NCI-H526 (cell line): ENCODE data around the gene PDCD2L.
"Not testable (repeated sequence)": the region's sequence is repeated elsewhere in the genome, so short reads cannot be mapped to it uniquely, and the experiment has no call there.

ENCODE experiments used
- DNase-seq, 2 experiments: peaks; one replicate each; lab custom pipeline; 2025; lab: John Stamatoyannopoulos, UW

Gene PDCD2L

GRCh38 chr19:34411216-34411615, 7.0 kb downstream of the PDCD2L start:
- no peak for DNase-seq

GRCh38 chr19:34416021-34416545, 11.9 kb downstream of the PDCD2L start:
- DNase-seq: no peak

- DNase-seq: no peak
These were observed 14.1 kb downstream of the PDCD2L start for GRCh38 chr19:34418300-34418699.

DNA sequence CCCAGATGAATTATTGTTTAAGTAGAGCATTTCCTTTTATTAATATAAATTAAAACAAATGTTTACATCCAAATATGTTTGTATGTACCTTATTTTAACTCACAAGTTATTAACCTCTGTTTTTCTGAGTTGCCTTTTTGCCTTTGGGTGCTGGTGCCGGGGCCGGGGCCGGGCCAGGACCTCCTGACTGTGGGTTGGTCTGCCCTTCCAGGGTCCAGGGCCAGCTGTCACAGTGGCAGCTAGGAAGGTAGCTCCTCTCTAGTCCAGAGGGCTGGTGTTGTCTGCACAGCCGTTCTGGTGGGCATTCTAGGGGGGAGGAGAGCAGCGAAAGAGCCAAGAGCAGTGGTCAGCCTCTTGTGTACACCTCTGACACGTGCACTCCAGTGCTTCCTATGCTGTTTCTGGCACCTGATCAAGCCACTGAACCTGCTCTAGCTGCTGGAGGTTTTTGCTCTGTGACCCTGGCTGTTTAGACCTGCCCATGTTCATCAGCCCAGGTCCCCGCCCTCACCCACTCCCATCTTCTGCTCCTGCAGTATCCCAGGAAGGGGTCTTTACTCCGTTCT, 22.0 kb downstream of the PDCD2L start:
- no peak for DNase-seq

- peak in 1 of 2 experiments; percentile 69 for DNase-seq
These were observed 24.5 kb downstream of the PDCD2L start for GRCh38 chr19:34428549-34429285.

- no peak for DNase-seq
These were observed 25.4 kb downstream of the PDCD2L start for GRCh38 chr19:34429553-34429952.

GRCh38 chr19:34430738-34431625, 26.8 kb downstream of the PDCD2L start:
- DNase-seq: peak; percentile 29 to 82

DNA sequence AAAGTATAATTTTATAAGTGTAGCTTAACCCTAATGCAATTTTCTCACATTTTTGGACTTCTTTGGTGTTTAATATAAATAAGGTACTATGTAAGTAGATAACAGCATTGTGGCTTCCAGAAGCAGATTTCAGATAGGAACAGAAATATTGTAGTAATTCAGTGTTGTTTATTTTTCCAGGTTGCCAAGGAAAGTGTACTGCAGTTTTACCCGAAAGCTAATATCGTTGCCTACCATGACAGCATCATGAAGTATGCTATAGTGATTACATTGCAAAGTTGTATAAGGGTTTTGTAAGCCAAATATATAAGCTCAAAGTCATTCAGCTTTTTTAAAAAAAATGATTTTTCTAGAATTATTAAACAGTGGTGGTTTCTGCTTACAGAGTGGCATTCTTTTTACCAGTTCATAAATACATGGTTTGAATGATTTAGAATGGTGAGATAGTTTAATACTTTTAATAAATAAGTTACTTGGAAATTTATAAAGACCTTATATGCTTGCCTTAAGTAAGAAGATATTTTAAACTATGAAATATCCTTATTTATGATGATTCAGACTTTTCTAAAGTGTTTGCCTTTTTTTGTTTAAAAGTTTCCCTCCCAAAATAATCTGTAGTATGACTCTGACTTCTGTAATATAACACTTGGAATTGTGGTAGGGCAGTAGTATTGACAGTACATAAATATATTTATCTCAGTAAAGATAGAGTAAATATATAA, 27.6 kb downstream of the PDCD2L start:
- DNase-seq: no peak

DNA sequence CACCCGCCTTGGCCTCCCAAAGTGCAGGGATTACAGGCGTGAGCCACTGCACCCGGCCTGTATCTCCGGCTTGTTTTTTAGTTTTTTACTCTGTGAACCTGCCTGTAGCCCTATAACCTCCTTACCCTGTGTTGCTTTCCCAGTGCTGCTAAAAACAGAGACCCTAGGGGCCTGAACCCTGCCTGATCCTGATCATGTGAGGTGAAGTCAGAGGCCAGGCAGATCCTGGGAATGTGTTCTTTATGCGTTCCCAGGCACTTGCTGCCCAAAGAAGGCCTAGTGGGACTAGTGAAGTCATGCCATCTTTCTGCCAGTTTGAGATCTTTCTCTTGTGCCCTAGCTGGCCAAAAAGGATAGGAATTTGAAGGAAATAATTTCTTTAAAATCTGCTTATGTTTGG, 28.6 kb downstream of the PDCD2L start:
- no peak for DNase-seq

DNA sequence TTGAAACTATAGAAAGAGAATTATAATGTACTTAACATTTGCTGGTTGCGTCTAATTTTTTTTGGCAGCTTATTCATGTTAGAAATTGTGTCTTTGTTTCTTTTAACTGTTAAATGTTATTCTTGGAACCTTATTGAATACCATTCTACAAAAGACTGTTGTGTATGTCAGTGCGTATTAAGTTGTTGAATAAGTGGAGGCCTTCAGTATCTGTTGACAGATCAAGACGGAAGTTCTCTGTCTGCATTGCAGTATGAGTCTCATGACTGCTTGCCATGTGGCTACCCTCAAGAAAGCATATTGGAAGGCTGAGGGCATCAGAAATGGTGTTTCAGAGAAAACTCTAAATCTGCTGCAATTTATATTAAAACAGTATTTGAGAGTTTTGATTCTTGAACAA, 32.5 kb downstream of the PDCD2L start:
- DNase-seq: no peak

DNA sequence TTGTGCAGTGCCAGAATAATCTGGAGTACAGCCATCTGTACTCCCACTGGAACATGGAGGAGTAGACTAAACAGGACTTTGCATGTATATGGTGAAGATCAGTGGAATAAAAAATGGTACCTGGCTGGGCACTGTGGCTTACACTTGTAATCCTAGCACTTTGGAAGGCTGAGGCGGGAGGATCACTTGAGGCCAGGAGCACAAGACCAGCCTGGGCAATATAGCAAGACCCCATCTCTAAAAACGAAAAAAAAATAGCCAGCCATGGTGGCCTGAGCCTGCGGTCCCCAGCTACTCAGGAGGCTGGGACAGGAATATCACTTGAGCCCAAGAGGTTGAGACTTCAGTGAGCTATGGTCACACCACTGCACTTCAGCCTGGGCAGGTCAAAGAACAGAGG, 44.0 kb downstream of the PDCD2L start:
- DNase-seq: no peak

DNA sequence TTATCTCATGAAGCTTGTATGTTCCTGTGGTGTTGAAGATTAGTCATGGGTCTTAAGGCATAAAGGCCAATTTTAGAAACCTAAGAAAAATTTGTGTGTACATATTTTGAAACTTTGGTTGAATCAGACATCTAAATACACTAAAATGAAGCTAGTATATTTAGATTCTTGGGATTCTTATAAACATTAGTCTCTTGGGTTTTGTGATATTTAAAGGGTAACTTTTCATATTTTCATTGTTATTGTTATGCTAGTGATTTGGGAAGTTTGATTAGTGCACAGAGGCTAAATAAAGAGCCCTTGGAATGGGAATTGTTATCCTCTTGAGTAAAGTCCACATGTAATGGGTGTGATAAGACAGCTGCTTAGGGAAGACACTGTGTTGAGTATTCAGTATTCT, 48.5 kb downstream of the PDCD2L start:
- no peak for DNase-seq

GRCh38 chr19:34454091-34454490, 49.9 kb downstream of the PDCD2L start:
- no peak for DNase-seq

GRCh38 chr19:34454685-34455084, 50.5 kb downstream of the PDCD2L start:
- DNase-seq: no peak

DNA sequence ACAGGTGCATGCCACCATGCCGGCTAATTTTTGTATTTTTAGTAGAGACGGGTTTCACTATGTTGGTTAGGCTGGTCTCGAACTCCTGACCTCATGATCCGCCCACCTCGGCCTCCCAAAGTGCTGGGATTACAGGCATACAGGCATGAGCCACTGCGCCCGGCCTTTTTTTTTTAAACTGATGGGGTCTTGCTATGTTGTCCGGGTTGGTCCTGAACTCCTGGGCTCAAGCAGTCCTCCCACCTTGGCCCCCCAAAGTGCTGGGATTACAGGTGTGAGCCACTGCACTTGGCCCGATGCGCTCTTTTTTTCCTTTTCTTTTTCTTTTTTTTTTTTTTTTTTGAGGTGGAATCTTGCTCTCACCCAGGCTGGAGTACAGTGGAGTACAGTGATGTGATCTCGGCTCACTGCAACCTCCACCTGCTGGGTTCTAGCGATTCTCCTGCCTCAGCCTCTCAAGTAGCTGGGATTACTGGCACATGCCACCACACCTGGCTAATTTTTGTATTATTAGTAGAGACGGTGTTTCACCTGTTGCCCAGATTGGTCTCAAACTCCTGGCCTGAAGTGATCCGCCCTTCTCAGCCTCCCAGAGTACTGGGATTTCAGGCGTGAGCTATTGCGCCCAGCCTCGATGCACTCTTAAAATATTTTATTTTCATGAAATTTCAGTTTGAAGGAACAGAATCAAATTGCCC, 51.7 kb downstream of the PDCD2L start:
- DNase-seq: not testable (repeated sequence)

GRCh38 chr19:34457446-34457845, 53.2 kb downstream of the PDCD2L start:
- DNase-seq: no peak

- no peak for DNase-seq
These were observed 54.5 kb downstream of the PDCD2L start for GRCh38 chr19:34458677-34459076.

- peak in 1 of 2 experiments; percentile 27 for DNase-seq
These were observed 55.4 kb downstream of the PDCD2L start for GRCh38 chr19:34459614-34460013.

- DNase-seq: no peak
These were observed 57.3 kb downstream of the PDCD2L start for GRCh38 chr19:34461375-34462100.

GRCh38 chr19:34464785-34465184, 60.6 kb downstream of the PDCD2L start:
- DNase-seq: not testable (repeated sequence)

DNA sequence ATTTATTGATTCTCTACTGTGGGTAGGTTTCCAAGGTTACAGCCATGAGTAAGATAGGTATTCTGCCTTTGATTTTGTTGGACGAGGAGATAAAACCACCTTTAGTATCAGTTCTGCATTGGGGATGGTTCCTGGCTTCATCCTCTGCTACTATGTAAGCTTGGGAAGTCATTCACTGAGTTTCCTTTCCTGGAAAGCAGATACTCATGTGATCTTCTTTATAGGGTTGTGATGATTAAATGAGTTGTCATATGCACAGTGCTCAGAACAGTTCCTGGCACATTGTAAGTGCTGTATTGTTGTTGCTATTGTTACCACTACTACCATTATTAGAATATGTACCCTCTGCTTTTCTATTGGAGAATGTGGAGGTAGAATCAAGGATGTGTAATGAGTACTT, 64.2 kb downstream of the PDCD2L start:
- DNase-seq: no peak
